Loucy (cell line): ENCODE data around the gene MYCT1.

Experiments used
- CTCF ChIP-seq: fragments of 200-600 bp; sonication (generic); conservative IDR thresholded peaks from 2 replicates; pipeline ENCODE4 v1.5.1; 2014; ENCODE audit warnings: mild to moderate bottlenecking, antibody characterized with exemption, low read length
- EZH2phosphoT487 ChIP-seq: fragments of 200-600 bp; IDR thresholded peaks from 2 replicates; pipeline ENCODE4 v1.6.1; 2018; ENCODE audit warnings: antibody characterized with exemption, mild to moderate bottlenecking, moderate library complexity, borderline replicate concordance

- TF ChIP-seq CTCF, result no peak
- TF ChIP-seq EZH2phosphoT487, result no peak
Observed at GRCh38 chr6:152698692-152699091, 995 bp downstream of the MYCT1 start.
